GM18870 (cell line): ENCODE data around the gene NTN1.

Experiments used
- ATAC-seq: cut with Tn5 transposase; IDR thresholded peaks from one replicate; pipeline ENCODE4 v1.9.1; 2021; ENCODE audit warnings: moderate library complexity; ENCODE audit not compliant: unreplicated experiment

NTN1 gene

DNA sequence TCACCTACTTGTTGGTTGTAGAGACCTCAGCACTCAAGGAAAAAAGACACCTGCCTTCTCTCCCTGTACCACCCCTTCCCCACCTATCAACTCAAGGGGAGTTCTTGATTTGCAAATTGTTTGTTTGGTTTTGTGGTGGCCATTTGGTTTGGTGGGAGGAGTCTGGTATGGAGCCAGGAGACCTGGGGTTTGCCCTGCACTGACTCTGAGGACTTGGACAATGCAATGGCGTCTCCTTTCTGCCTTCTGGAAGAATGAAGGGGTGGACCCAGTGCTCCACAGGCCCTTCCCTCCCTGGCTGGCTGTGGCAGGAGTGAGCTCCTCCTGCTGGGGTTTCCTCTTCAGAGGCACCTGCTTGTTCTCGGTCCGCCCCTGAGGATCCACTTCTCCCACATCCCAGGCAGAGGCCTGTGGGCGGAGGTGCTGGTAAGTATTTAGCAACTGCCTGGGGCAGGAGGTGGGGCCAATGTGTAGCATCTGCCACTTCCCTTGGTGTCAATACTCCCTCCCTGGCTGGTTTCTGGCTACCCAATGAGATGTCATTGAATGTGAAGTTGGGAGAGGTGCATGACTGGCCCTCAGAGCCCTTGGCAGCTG lies 164.5 kb downstream of the NTN1 start:
- no peak for ATAC-seq

DNA sequence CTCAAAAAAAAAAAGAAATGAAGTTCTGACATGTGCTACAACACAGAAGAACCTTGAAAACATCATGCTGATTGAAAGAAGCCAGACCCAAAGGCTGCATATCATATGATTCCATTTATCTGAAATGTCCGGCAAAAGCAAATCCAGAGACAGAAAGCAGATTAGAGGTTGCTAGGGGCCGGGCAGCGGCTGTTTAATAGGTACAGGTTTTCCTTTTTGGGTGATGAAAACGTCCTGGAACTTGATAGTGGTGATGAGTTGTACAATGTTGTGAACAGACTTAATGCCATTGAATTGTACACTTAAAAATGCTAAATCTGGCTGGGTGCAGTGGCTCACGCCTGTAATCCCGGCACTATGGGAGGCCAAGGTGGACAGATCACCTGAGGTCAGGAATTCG lies 166.5 kb downstream of the NTN1 start:
- ATAC-seq = no peak

DNA sequence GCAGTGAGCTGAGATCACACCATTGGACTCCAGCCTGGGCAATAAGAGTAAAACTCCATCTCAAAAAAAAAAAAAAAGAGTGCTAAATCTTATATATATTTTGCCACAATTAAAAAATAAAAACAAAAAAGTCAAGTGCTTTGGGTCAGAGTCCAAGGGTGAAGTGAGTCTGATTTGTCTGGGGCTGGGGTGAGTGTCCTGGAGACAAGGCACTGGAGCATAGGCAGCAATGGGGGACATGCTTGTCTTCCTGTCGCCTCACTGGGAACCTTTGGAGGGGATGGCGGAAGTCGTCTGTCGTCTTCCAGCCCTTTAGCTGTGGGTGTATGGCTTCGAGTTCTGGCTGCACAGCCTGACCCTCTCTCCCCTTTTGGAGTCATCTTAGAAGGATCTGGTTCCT lies 167.1 kb downstream of the NTN1 start:
- ATAC-seq = no peak

DNA sequence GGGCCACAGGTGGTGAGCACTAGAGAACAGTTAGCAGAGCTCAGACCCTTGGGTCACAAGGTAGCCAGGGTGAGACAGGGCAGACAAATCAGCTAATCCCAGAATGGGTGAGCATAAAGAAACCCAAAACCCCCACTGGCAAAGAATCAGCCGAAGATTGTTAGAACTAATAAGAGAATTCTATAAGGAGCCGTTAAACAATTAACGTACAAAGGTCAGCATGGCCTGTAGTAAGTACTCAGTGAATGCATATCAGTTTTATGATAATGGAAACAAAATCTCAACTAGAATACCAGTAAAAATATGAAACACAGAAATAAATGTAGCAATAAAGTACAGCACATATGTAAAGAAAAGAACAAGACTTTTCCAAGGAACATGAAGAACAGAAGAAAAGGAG lies 168.6 kb downstream of the NTN1 start:
- no peak for ATAC-seq

DNA sequence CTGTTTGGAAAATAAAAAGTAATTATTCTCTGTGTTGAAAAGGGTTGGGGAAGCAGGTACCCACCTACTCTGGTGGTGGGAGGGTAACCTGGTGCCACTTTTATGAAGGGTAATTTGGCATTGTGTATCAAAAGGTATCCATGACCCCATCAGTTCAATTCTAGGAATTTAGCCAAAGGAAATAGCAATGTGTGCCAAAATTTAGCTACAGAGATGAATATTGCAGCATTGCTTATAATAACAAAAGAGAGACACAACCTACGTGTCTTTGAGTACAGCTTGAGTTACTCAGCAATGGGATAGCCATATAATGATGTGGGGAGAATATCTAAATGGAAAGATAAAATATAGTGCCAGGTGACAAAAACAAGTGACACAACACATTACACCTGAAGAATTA lies 170.7 kb downstream of the NTN1 start:
- no peak for ATAC-seq

DNA sequence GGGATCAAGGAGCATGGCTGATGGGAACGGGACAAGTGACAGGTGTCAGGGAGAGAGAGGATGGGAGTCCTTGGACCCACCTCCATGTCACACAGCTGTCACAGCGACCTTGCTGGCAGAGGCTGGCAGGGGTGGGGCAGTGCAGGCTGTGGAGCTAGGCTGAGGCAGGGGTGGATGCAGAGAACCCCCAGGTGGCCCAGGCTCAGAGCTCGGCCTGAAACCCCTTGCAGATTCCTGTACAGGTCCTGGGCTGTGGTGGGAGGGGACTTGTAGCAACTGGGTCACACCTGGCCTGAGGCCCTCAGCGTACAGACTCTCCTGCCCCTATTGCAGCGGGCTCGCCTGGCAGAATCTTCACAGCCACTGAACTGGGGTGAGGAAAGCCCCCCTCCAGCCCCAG lies 174.1 kb downstream of the NTN1 start:
- ATAC-seq = no peak

DNA sequence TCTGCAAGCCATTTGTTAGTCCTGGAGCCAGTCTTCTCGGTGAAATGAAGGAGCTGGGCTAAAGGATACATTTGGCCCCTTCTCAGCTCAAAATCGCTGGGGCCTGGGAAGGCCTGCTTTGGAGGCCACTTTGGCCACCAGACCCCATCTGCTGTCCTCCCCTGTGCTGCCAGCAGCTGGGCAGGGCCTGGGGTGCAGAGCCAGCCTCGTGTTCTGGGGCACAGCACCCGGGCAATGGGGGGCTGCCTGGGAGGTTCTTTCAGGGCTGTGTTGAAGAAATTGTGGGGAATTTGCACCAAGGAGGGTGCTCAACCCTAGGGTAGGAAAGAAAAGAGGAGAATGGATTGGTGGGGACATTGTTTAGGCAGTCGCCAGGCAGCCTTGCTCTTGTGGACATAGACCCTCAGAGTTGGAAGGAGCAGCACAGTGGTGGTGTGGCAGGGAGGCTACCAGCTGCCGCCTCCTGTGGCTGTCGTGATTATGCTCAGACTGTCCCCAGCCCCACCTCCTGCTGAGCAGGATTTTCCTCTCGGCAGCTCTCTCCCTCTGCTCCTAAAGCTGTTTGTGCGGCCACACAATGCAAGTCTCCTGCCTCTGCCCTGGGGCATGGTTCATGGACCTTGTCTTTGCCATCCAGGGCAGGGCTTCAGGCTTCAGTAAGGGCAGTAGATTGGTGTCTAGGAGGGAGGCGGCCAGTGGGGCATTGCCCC lies 174.8 kb downstream of the NTN1 start:
- no peak for ATAC-seq

DNA sequence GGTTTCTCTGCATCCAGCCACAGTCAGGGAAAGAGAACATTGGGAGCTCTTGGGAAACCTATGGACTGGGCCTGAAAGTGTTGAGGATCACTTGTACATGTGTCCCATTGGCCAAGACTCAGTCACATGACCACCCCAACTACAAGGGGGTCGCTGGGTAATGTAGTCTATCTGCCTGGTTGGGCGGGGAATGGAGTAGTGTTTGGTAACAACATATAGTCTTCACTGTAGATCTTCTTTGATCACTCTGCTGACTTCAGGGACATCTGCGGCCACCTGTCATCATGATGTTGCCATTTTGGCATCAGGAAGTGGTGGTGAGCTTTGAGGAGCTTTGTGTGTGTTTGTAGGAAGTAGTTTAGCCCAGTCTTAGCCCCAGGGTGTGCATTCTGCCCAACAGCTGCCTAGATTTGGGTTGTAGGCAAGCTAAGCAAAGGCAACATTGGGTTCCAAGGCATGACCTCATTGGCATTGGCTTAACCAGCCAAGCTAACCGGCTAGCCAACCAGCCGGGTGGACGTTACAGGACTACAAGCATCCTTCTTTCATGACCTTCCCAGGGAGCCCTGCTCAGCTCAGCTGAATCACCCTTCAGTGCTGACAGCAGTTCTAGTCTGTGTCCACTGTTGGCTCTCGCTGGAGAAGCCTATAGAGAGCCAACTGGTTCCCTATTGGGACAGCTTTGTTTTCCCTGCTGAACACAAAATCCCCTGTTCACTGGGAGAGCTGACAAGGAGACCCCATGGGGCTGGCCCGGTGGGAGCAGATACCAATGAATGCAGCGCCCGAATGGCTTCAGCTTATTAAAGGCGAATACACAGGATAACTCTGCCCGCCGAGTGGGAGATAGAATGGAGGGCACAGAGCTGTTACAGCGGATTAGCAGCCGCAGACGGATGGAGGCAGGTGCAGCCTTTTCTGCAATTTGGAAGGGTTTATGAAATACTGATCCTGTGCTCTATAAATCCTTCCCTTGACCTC lies 178.6 kb downstream of the NTN1 start:
- no peak for ATAC-seq

DNA sequence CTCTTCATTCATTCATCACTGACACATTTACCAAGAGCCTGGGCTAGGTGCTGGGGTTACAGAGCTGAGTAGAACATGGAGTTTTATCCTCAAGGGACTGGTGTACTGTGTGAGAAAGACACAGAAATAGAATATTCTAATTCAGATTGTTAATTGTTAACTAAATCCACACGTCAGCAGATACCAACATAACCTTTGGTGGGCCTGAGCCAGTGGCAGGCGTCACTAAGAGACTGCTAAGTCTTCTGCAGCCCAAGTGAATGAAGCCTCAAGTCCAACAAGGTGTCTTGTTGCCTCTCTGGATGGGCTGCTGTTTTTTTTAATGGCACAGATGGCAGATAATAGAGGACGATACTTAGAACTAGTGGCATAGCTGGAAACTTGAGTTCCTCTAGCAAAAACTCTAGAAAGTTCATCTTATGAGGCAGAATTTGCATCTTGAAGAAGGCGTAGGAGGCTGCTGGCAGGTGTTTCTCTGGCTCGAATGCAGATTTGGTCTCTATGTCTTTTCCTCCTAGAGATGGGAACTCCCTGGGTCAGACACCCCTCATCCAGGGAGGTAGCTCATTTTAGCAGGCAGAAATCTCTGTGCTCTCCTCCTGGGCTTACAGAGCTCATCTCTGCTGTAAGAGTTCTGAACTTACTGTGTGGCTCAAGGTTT lies 179.5 kb downstream of the NTN1 start:
- peak; percentile 66 for ATAC-seq

DNA sequence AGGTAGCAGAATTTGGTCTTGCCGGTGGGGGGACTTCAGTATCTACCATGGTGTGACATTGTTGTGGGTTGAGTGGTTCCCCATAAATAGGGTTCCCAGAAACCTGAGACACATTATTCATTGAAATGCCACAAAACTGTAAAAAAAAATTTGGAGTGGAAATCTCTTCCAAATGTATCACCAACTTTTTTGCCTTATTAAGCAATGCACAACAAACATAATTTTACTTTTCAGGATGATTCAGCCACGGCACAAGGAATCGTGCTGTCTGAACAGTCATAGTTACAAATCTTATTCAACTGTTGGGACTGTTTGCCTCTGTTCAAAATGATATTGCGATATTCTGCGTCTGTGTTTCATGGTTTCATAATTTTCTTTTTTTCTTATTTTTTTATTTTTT lies 181.2 kb downstream of the NTN1 start:
- no peak for ATAC-seq

DNA sequence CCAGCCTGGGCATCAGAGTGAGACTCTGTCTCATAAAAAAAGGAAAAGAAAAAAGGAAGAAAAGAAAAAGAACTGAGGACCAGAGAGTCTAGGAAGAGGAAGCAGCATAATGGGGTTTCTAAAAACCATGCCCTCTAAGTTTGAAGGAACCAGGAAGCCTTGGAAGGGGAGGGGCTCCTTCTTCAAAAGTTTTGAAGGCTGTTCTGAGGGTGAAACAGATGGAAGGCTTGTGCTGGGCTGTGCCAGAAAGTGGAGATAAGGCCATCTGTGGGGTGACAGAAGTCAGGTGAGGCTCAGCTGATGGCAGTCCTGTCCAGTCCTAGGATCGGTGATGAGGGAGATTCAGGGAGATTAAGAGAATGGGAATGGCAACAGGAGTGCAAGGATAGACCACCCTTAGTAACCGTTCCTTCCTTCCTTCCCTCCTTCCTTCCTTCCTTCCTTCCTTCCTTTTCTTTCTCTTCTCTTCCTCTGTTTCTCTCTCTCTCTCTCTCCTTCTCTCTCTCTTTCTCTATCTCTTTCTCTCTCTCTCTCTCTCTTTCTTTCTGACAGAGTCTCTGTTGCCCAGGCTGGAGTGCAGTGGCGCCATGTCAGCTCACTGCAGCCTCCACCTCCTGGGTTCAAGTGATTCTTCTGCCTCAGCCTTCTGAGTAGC lies 182.6 kb downstream of the NTN1 start:
- no peak for ATAC-seq

DNA sequence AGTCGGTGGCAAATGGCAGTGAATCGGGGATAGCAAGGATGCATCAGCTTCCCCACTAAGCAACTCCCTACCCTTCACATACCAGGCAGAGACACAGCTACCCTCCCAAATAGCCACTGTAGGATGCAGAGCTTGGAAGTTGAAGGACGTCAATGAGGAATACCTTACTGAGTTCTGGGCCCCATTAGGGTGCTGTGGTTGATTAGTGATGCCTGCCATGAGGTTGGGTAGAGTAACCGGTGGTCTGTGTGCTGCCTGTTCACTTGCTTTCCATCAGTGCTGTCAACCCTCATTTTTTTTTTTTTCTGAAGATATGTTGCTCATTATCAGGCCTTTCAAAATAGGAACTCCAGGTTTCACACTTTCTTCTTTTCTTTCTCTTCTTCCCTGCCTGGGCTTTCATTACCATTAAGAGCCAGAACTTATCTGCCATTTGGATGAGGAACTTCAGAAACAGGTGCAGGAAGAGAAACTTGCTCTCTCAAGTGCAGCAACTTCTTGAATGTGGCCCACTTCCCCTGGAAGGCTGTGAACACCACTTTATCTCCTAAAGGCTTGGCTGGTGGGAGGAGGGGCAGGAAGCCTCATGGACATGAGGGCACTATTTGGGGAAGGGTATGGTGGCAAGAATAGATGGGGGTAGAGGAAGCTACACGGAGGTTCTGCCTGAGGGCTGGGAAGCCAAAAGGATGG lies 183.5 kb downstream of the NTN1 start:
- ATAC-seq = no peak

DNA sequence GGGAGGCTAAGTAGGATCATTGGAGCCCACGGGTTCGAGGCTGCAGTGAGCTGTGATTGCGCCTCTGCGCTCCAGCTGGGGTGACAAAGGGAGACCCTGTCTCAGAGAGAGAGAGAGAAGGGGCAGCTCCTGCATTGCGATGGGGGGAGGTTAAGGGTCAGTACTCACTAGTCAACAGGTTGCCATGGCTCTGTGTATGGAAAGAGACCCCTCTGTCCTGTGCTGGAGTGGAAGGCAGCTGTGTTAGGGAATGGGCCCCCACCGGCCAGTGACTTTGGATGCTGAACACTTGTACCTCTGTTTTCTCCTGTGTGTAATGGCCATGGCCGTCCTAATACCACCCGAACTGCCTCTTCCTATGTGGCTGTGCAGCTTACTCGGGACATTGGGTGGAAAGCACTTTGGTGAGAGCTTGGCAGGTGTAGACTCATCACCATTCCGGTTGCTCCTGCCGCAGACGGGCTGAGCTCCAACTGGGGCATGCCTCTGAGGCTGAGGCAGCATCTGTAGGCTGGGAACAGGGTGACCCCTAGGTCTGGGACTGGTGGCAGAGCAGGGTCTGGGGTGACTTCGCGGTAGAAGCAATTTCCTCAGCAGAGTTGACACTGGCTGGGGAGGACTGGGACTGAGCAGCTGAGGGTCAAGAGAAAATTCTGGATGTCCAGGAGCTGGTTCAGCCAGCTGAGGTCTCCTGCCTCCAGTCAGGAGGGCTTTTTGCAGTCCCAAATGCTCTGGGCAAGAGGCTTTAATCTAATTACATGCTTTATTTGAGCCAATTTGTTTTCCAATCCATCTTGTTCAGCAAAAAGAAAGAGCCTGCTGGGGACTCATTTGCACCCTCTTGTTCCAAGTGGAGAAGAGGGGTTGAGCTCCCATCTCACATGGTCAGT lies 184.5 kb downstream of the NTN1 start:
- ATAC-seq = no peak

DNA sequence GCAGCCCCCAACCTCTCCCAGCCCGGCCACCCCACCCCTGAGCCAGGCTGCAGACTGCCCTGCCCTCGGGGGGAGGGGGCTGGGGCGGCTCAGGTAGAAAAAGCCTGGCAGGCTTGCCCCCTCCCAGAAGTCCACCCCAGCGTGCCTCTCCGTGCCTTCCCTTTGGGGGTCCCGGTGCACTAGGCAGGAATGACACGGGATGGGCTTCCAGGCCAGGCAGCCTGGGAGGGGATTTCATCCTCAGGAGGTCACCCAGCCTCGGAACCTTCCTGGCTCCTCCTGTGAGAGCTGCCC lies 185.0 kb downstream of the NTN1 start:
- ATAC-seq = no peak

DNA sequence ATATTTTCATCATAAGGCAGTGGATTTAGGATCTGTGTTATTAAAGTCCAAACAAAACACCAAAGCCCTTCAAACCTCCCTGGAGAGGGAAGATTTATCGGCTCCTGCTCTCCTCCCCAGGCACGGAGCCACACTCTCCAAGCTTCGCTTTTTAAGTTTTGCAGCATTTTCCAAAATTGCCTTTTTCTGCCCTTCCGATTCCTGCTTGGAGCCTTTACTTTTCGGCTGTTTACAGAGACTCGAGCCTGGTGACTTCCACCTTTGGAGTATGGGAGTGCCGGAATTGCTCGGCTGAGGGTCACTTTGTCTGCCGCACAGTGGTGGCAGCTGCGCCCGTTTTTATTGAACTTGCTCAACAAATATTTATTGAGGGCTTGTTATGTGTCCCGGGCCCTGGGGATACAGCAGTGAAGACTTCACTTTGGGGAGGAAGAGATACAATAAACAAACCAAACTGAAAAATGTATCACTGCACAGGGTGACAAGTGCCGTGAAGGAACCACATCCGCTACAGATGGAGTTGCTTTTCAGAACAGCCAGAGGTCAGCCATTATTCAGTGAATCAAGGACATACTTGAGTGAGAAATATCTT lies 185.5 kb downstream of the NTN1 start:
- ATAC-seq = no peak

DNA sequence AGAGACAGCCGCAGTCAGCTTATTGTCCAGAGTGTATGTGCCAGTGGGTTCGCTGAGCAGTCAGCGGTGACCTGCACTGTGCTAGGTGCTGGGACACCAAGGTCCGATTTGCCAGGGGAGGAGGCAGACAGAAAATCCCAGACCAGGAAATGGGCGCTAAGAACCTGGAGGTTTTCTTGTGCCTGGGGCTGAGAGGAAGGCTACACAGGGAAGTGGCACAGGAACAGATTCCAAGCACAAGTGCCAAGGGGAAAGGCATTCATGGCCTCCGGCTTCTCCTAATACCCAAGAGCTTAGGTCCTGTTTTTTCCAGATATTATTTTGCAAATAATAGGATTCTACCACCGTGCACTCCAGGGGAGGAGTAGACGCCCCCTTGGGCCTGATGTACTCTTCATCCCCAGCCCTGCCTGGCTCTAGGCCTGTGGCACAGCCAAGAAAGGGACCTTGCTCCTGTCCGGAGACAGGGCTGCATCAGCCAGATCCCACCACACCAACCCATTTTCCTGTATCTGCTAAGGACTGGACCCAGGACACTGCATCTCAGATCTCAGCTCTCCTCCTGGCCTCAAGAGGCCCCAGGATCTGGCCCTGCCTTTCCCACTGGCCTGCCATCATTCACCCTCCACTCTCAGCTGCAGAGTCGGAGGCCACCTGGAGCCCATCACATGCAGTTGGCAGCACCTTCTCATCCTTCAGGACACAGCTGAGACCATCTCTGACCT lies 187.2 kb downstream of the NTN1 start:
- ATAC-seq = no peak

DNA sequence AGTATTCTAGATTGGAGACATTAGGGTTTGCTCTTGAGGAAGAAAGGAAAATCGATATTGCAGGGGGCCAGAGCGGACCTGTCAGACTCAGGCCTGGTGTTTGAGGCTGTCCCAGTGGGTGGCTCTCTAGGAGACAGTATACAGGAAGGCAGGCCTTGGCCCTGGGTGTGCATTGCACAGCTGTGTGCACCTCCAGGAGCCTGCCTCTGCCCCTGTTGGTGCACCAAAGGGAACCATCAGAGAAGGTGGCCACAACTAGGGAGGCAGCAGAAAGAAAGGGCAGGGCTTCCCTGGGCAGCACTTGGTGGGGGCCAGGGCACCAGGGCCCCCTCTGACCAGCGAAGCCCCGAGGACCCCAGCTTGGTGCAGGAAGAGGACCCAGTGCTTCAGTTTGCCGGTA lies 188.0 kb downstream of the NTN1 start:
- no peak for ATAC-seq

DNA sequence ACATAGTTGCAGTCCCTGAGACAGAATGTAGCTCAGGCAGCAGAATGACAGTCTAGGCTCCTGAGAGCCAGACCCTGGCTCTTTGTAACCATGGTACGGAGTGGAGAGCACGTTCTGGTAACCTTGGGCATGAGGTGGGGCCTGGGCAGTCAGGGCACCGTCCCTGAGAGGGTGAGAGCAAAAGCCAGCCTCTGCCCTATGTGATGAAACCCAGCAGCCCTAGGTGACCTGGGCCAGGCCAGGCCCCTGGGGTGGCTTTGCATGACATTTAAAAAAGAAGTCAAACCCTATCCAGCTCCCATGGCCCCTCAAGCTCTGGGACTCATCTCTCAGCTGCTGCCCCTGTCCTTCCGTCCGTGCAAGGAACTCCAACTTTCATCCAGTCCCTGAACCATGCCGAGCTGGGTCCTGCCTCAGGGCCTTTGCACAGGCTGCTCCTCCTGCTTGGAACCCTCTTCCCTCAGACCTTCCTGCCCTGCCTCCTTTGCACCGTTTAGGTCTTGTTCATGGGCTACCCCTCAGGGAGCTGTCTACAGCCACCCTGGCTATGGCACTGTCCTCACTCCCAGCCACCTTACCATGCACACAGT lies 188.6 kb downstream of the NTN1 start:
- ATAC-seq = no peak
